GM13976 (cell line): ENCODE data around the gene IZUMO4.

Experiments
- DNase-seq: peaks from one replicate; pipeline ENCODE4 v3.0.0; 2012; ENCODE audit warnings: low spot score
- CTCF ChIP-seq: IDR thresholded peaks from 2 replicates; pipeline ENCODE4 v1.5.1; 2012; ENCODE audit warnings: borderline replicate concordance, mild to moderate bottlenecking; ENCODE audit not compliant: insufficient read depth; ENCODE audit errors: extremely low read depth, missing control alignments, control extremely low read depth
- in situ Hi-C: fragments of 300-500 bp; cut with MboI; formaldehyde crosslinking; loops from one replicate; pipeline ENCODE4 v1.12.0; 2022; ENCODE audit warnings: low sequenced_read_pairs, mixed read lengths, inconsistent platforms; ENCODE audit not compliant: unreplicated experiment

IZUMO4 gene

GRCh38 chr19:2064395-2064787 lies 32.3 kb upstream of the IZUMO4 start:
- no peak for TF ChIP-seq CTCF
- in situ Hi-C loops: no loop called here
- no peak for DNase-seq

- DNase-seq: no peak
- in situ Hi-C loops: no loop called here
- TF ChIP-seq CTCF: no peak
Measured at GRCh38 chr19:2064788-2065524, 31.8 kb upstream of the IZUMO4 start.

GRCh38 chr19:2070436-2070827 lies 26.3 kb upstream of the IZUMO4 start:
- TF ChIP-seq CTCF: no peak
- in situ Hi-C loops: no loop called here
- no peak for DNase-seq

GRCh38 chr19:2070986-2071673 lies 25.6 kb upstream of the IZUMO4 start:
- no peak for DNase-seq
- in situ Hi-C loops: no loop called here
- TF ChIP-seq CTCF: no peak

- in situ Hi-C loops: no loop called here
- no peak for TF ChIP-seq CTCF
Measured at GRCh38 chr19:2072757-2073551, 23.8 kb upstream of the IZUMO4 start.

GRCh38 chr19:2076526-2076944 lies 20.2 kb upstream of the IZUMO4 start:
- TF ChIP-seq CTCF: no peak
- DNase-seq: no peak
- in situ Hi-C loops: no loop called here

More at GRCh38 chr19:2072757-2073551, 23.8 kb upstream of the IZUMO4 start:
- DNase-seq: no peak
